ENCODE data around the gene GPR146. TPM values are rescaled to one million over a fixed set of nuclear protein-coding genes. Genes with fewer than 3 reads are reported as not detected.

Gene GPR146
- total and polyA plus RNA-seq, 2 of the 8 experiments (the other 6 are each of a cell fraction or from before 2014, with no cell fraction given): 1.8 to 2.7 TPM

- no peak overlapping the region for H2AFZ ChIP-seq (ENCODE audit: low read length)
- H2AK5ac ChIP-seq (ENCODE audit: low read depth, low read length): no peak overlapping the region
- H3K18ac ChIP-seq (ENCODE audit: extremely low read depth, low read length): no peak overlapping the region; the same call in 1 of the 2 replicates
- no peak overlapping the region for H2BK15ac ChIP-seq (ENCODE audit: low read length)
- no peak for FAIRE-seq
- no peak for DNase-seq (ENCODE audit: low read depth in 1 of 2, low spot score in 2 of 2)
- no peaks in the 10 kb centered on the region for H3K36me3 ChIP-seq (ENCODE audit: control insufficient read depth in 2 of 4, insufficient read depth in 4 of 4, low read length in 3 of 4)
- no peaks in the 10 kb centered on the region for H3K27me3 ChIP-seq (replicated peaks in 1 of 4; ENCODE audit: control insufficient read depth in 3 of 4, extremely low read depth in 1 of 4, insufficient read depth in 3 of 4, low read length in 3 of 4)
- H2BK5ac ChIP-seq (ENCODE audit: low read depth, low read length): 0 out of 2 replicates have a peak overlapping the region, but pooled peaks have one; percentile 39
- peak overlapping the region in 1 of 2 experiments; percentile 40; a peak in 1 of 4 replicates for H3K4me2 ChIP-seq (ENCODE audit: insufficient read depth in 1 of 2, low read depth in 2 of 2, low read length in 2 of 2)
- peaks cover 13 to 14% of the 10 kb centered on the region in 2 experiments for H4K20me1 ChIP-seq (replicated peaks in 1 of 2; ENCODE audit: control insufficient read depth in 1 of 2, insufficient read depth in 2 of 2, low read length in 2 of 2)
- no peak overlapping the region for H3K4me3 ChIP-seq (ENCODE audit: extremely low read depth in 1 of 4, insufficient read depth in 2 of 4, low read depth in 3 of 4, low read length in 4 of 4)
- H3K14ac ChIP-seq (ENCODE audit: insufficient read length): no peak overlapping the region
- H3K79me2 ChIP-seq (ENCODE audit: control insufficient read depth in 1 of 2, insufficient read depth in 2 of 2, low read length in 2 of 2): no peaks in the 10 kb centered on the region; a peak in 1 of 4 replicates
- CTCF ChIA-PET (ENCODE audit: partially characterized antibody): interaction anchor here (0.6 to 6.4 kb wide), 39 partner anchors 9 to 155 kb away, joined by 3 to 143 read pairs (median 6); partner anchors contain the start of genes COX19, GPER1 and GPR146
- no peak overlapping the region for H3K23ac ChIP-seq (ENCODE audit: insufficient read length)
- H2BK20ac ChIP-seq (ENCODE audit: low read length): no peak overlapping the region
- H2BK120ac ChIP-seq (replicated peaks; ENCODE audit: low read depth, low read length): no peak overlapping the region
- H4K5ac ChIP-seq (ENCODE audit: insufficient read length, low read depth, low read length): no peak overlapping the region
- H3K9ac ChIP-seq (replicated peaks in 1 of 4; ENCODE audit: extremely low read depth in 1 of 4, low read depth in 3 of 4, low read length in 3 of 4): no peak overlapping the region
- peaks cover 0 to under 1% of the 10 kb centered on the region in 2 experiments; a peak in 1 of 4 replicates for H3K9me3 ChIP-seq (ENCODE audit: insufficient read depth in 2 of 2, low read depth in 1 of 2, low read length in 1 of 2)
- H3K79me1 ChIP-seq (ENCODE audit: low read depth, low read length): peaks cover 2% of the 10 kb centered on the region; the same call in 1 of the 2 replicates
- H3K4ac ChIP-seq (replicated peaks; ENCODE audit: insufficient read length, low read depth, low read length): no peak overlapping the region
- H3K4me1 ChIP-seq (replicated peaks in 1 of 4; ENCODE audit: control insufficient read depth in 3 of 4, insufficient read depth in 4 of 4, low read length in 3 of 4): peaks cover 0 to 17% (median 9%) of the 10 kb centered on the region in 4 experiments; a peak in 6 of 7 replicates
- no peaks in the 10 kb centered on the region; the same call in 1 of the 2 replicates for H3K23me2 ChIP-seq (ENCODE audit: low read depth, low read length)
- WGBS, 2 experiments (ENCODE audit: extremely low coverage in 1 of 2, insufficient coverage in 1 of 2, insufficient read length in 1 of 2, insufficient replicate concordance in 2 of 2, low coverage in 1 of 2, low lambda C conversion rate in 2 of 2, missing lambda C conversion rate in 1 of 2): 84% methylated on average over 12 of the region's 12 CpGs; no CpG with 5 or more reads in 1 of the 2 experiments
- peak overlapping the region; percentile 81 for H4K8ac ChIP-seq (ENCODE audit: extremely low read depth, insufficient read depth, low read length)
- POLR2A ChIA-PET (ENCODE audit: partially characterized antibody): interaction anchor here (0.5 to 1.5 kb wide), 8 partner anchors 11 to 430 kb away, joined by 3 to 6 read pairs (median 4); partner anchors contain the start of gene COX19
- no peak overlapping the region for H3K56ac ChIP-seq (replicated peaks; ENCODE audit: insufficient read length, low read depth, low read length)
- no peak overlapping the region for H2BK12ac ChIP-seq (ENCODE audit: low read depth, low read length)
- no peak overlapping the region for H4K91ac ChIP-seq (replicated peaks; ENCODE audit: insufficient read length, low read length)
- no peak overlapping the region for H3K27ac ChIP-seq (ENCODE audit: low read depth, low read length)
- TF ChIP-seq SUZ12 (IDR thresholded peaks at IDR 0.05; ENCODE audit: low read length) (no peak), EGR1 (IDR thresholded peaks at IDR 0.05; ENCODE audit: borderline replicate concordance, low read depth, low read length) (no peak), EP300 (IDR thresholded peaks at IDR 0.05; ENCODE audit: borderline replicate concordance in 1 of 2, low read depth in 2 of 2, low read length in 2 of 2) (no peak), POLR2A (IDR thresholded peaks at IDR 0.05; ENCODE audit: control extremely low read depth in 1 of 2, low read depth in 2 of 2, low read length in 2 of 2) (no peak), CHD1 (IDR thresholded peaks at IDR 0.05; ENCODE audit: low read depth, low read length) (no peak), YY1 (IDR thresholded peaks at IDR 0.05; ENCODE audit: low read depth, low read length) (no peak), EZH2 (IDR thresholded peaks at IDR 0.05; ENCODE audit: low read depth, low read length, severe bottlenecking) (no peak), GTF2F1 (IDR thresholded peaks at IDR 0.05; ENCODE audit: borderline replicate concordance, low read depth, low read length) (no peak), NANOG (IDR thresholded peaks at IDR 0.05; ENCODE audit: insufficient read depth, low read depth, low read length, poor library complexity, severe bottlenecking) (no peak), CBX8 (IDR thresholded peaks at IDR 0.05; ENCODE audit: borderline replicate concordance, low read depth, low read length) (no peak), KDM4A (IDR thresholded peaks at IDR 0.05; ENCODE audit: low read depth, low read length, severe bottlenecking) (no peak), TCF12 (IDR thresholded peaks at IDR 0.05; ENCODE audit: low read depth, low read length) (no peak), BCL11A (IDR thresholded peaks at IDR 0.05; ENCODE audit: low read depth in 2 of 2, low read length in 2 of 2) (no peak)
Observed at GRCh38 chr7:1065263-1065584, 20.9 kb downstream of the GPR146 start.

Measured in H1 (cell line).